Measurements from ENCODE around the gene PHLDB1. TPM values are rescaled to one million over a fixed set of nuclear protein-coding genes. Genes with fewer than 3 reads are reported as not detected.

Gene PHLDB1
- polyA plus RNA-seq, 1 experiment = 83.0 TPM

DNA sequence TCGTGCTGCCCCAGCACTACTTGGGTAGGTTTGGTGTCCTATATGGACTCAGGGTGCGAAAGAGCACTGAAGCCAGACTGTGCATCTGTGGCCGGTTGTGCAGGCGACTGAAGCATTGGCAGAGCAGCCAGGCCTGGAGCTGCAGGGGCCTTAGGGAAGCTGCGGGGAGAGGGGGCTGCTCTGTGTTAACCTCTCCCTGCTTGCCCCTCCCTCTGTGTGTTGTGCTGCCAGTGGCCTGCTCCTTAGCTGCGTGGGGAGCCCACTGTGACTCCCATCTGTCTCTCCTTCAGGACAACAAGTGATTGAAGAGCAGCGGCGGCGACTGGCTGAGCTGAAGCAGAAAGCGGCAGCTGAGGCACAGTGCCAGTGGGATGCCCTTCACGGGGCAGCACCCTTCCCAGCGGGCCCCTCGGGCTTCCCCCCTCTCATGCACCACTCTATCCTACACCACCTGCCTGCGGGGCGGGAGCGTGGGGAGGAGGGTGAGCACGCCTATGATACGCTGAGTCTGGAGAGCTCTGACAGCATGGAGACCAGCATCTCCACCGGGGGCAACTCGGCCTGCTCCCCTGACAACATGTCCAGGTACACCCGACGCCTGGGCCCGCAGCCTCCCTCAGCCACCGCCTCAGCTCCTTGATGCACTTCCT, 37.8 kb downstream of the PHLDB1 start:
- ChIA-PET CTCF (interaction anchor here (1.9 kb wide), 1 partner anchor 13 kb away, joined by 4 read pairs; no protein-coding TSS in a partner anchor), POLR2A (interaction anchor here (0.5 kb wide), 2 partner anchors 16 to 1729 kb away, joined by 3 to 4 read pairs; no protein-coding TSS in a partner anchor)
- Histone ChIP-seq H3K27me3 (ENCODE audit: control insufficient read depth, insufficient read depth, low read length) (no peaks in the 10 kb centered on the region), H3K9me3 (ENCODE audit: control insufficient read depth, insufficient read depth, low read length) (no peaks in the 10 kb centered on the region), H3K27ac (ENCODE audit: low read depth, low read length) (no peak overlapping the region), H3K4me3 (ENCODE audit: low read depth, low read length) (no peak overlapping the region)
- TF ChIP-seq, protein P1, sequence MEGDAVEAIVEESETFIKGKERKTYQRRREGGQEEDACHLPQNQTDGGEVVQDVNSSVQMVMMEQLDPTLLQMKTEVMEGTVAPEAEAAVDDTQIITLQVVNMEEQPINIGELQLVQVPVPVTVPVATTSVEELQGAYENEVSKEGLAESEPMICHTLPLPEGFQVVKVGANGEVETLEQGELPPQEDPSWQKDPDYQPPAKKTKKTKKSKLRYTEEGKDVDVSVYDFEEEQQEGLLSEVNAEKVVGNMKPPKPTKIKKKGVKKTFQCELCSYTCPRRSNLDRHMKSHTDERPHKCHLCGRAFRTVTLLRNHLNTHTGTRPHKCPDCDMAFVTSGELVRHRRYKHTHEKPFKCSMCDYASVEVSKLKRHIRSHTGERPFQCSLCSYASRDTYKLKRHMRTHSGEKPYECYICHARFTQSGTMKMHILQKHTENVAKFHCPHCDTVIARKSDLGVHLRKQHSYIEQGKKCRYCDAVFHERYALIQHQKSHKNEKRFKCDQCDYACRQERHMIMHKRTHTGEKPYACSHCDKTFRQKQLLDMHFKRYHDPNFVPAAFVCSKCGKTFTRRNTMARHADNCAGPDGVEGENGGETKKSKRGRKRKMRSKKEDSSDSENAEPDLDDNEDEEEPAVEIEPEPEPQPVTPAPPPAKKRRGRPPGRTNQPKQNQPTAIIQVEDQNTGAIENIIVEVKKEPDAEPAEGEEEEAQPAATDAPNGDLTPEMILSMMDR (IDR thresholded peaks at IDR 0.05; ENCODE audit: low read depth, low read length) = no peak
- DNase-seq (ENCODE audit: low read depth, low spot score) = no peak

DNA sequence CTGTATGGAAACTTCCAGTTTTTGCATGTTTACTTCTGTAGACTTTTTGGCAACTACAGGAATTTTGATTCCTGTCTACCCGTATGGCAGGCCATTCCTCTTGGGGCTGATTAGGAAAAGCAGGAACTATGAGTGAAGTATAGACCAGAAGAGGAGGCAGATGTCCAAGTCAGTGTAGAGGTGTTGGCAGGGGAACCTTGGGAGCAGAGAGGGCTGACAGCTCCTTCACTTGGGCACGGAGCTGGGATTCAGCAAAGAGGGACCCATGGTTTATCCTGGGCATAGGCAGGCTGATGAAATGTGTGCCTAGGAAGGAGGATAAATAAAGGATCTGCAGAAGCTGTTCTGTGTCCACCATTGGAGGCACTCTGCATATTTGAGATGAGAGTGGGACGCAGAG, 39.0 kb downstream of the PHLDB1 start:
- no peak overlapping the region for H3K4me3 ChIP-seq (ENCODE audit: low read depth, low read length)
- no peaks in the 10 kb centered on the region for H3K27me3 ChIP-seq (ENCODE audit: control insufficient read depth, insufficient read depth, low read length)
- CTCF ChIA-PET = interaction anchor here (0.6 to 1.9 kb wide), 2 partner anchors 9 to 12 kb away, joined by 4 read pairs; no protein-coding TSS in a partner anchor
- no peaks in the 10 kb centered on the region for H3K9me3 ChIP-seq (ENCODE audit: control insufficient read depth, insufficient read depth, low read length)
- TF ChIP-seq, protein P1 (IDR thresholded peaks at IDR 0.05; ENCODE audit: low read depth, low read length) = no peak
- H3K27ac ChIP-seq (ENCODE audit: low read depth, low read length) = no peak overlapping the region
- DNase-seq (ENCODE audit: low read depth, low spot score) = no peak
- POLR2A ChIA-PET = no interaction called here

DNA sequence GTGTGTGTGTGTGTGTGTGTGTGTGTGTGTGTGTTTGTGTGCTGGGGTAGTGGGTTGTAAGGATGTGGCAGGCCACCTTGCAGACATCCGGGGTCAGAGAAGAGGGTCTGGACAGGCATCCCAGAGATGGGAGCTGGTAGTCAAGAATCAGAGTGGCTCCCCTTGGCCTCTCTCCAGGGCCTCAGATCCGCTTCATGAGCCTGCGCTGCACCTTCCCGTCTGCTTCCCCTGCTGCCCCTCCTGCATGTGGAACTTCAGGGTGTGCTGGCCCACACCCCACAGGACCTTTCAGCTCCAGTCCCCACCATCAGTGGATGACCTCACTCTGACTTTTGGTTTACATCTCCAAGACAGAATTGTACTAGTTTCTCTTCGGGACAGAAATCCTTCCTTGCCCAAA, 40.9 kb downstream of the PHLDB1 start:
- Histone ChIP-seq H3K27me3 (ENCODE audit: control insufficient read depth, insufficient read depth, low read length) (no peaks in the 10 kb centered on the region), H3K27ac (ENCODE audit: low read depth, low read length) (no peak overlapping the region), H3K4me3 (ENCODE audit: low read depth, low read length) (no peak overlapping the region), H3K9me3 (ENCODE audit: control insufficient read depth, insufficient read depth, low read length) (no peaks in the 10 kb centered on the region)
- no peak for DNase-seq (ENCODE audit: low read depth, low spot score)
- ChIA-PET POLR2A (interaction anchor here (0.9 kb wide), 1 partner anchor 9 kb away, joined by 3 read pairs; no protein-coding TSS in a partner anchor), CTCF (interaction anchor here (1.9 kb wide), 1 partner anchor 12 kb away, joined by 7 read pairs; no protein-coding TSS in a partner anchor)
- TF ChIP-seq, protein P1 (IDR thresholded peaks at IDR 0.05; ENCODE audit: low read depth, low read length) = no peak

DNA sequence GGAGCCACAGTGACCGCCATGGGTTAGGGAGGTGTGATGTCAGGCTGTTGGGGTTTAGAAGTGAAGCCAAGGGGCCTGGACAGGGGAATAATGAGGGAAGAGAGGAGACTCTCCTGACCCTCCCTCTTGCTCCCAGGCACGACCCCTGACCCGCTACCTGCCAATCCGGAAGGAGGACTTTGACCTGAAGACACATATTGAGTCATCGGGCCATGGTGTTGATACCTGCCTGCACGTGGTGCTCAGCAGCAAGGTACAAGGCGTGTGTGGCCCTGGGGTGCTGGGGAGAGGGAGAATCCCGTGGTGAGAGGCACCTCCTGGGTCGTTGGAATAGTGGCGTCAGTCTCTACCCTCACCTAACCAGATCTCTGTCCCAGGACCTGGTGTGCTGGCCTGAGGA, 42.5 kb downstream of the PHLDB1 start:
- TF ChIP-seq, protein P1 (IDR thresholded peaks at IDR 0.05; ENCODE audit: low read depth, low read length) = no peak
- no peaks in the 10 kb centered on the region for H3K27me3 ChIP-seq (ENCODE audit: control insufficient read depth, insufficient read depth, low read length)
- ChIA-PET CTCF (no interaction called here), POLR2A (no interaction called here)
- H3K27ac ChIP-seq (ENCODE audit: low read depth, low read length) = no peak overlapping the region
- DNase-seq (ENCODE audit: low read depth, low spot score) = no peak
- no peaks in the 10 kb centered on the region for H3K9me3 ChIP-seq (ENCODE audit: control insufficient read depth, insufficient read depth, low read length)
- H3K4me3 ChIP-seq (ENCODE audit: low read depth, low read length) = no peak overlapping the region

DNA sequence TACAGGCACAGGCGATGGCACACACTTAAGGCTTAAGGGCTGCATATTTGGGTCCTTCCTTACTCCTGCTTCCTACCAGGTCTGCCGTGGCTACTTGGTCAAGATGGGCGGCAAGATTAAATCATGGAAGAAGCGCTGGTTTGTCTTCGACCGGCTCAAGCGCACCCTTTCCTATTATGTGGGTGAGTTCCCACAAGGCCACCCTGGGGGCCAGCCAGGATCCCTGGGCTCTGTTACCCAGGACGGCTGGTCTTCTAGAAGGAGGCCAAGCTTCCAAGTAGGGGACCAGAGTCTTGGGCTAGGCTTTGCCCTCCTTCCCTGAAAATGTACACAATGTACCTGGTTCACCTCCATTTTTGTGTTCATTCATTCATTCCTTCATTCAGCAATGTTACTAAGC, 43.0 kb downstream of the PHLDB1 start:
- POLR2A ChIA-PET = no interaction called here
- CTCF ChIA-PET = no interaction called here
- no peak overlapping the region for H3K4me3 ChIP-seq (ENCODE audit: low read depth, low read length)
- TF ChIP-seq, protein P1 (IDR thresholded peaks at IDR 0.05; ENCODE audit: low read depth, low read length) = no peak
- H3K27ac ChIP-seq (ENCODE audit: low read depth, low read length) = no peak overlapping the region
- DNase-seq (ENCODE audit: low read depth, low spot score) = no peak
- H3K27me3 ChIP-seq (ENCODE audit: control insufficient read depth, insufficient read depth, low read length) = no peaks in the 10 kb centered on the region
- H3K9me3 ChIP-seq (ENCODE audit: control insufficient read depth, insufficient read depth, low read length) = no peaks in the 10 kb centered on the region

All from AG04450 (cell line).